H1 (cell line): Measurements from ENCODE around the gene STARD8. TPM values are rescaled to one million over a fixed set of nuclear protein-coding genes. Genes with fewer than 3 reads are reported as not detected.

Source experiments
- CTCF ChIA-PET: fragments of 300-600 bp; sonication (Branson Sonifier 250); formaldehyde crosslinking; loops from one replicate; lab custom pipeline; 2021; ENCODE audit not compliant: partially characterized antibody; lab: Charles Lee
- POLR2A ChIA-PET: fragments of 300-600 bp; sonication (Branson Sonifier 250); formaldehyde crosslinking; loops from one replicate; lab custom pipeline; 2021; ENCODE audit warnings: inconsistent platforms; ENCODE audit not compliant: partially characterized antibody; lab: Charles Lee
- DNase-seq, 2 experiments: peaks; one replicate each; pipeline versions ENCODE4 v3.0.0 to v3.0.0-alpha.2; 2010 to 2022; ENCODE audit warnings: low spot score in 2 of 2, low read depth in 1 of 2, mixed read lengths in 1 of 2
- FAIRE-seq: peaks from 2 replicates; lab custom pipeline; 2011; peaks lifted over from hg19 to GRCh38; lab: Jason Lieb, UNC
- H2AFZ ChIP-seq: 2 replicates; pipeline ENCODE4 v1.8.1; 2012; ENCODE audit warnings: low read length, inconsistent platforms
- H2AK5ac ChIP-seq: 2 replicates; pipeline ENCODE4 v1.6.1; 2013; ENCODE audit warnings: low read depth, low read length
- H2BK120ac ChIP-seq: replicated peaks from 2 replicates; pipeline ENCODE3; 2013; ENCODE audit warnings: low read depth, low read length, inconsistent platforms
- H2BK12ac ChIP-seq: 2 replicates; pipeline ENCODE4 v1.6.1; 2013; ENCODE audit warnings: low read depth, low read length
- H2BK15ac ChIP-seq: 2 replicates; pipeline ENCODE4 v1.6.1; 2013; ENCODE audit warnings: low read length
- H2BK20ac ChIP-seq: 2 replicates; pipeline ENCODE4 v1.6.1; 2013; ENCODE audit warnings: low read length
- H2BK5ac ChIP-seq: 2 replicates; pipeline ENCODE4 v1.6.1; 2013; ENCODE audit warnings: low read depth, low read length
- H3K14ac ChIP-seq: 2 replicates; pipeline ENCODE4 v1.6.1; 2013; ENCODE audit warnings: inconsistent platforms; ENCODE audit not compliant: insufficient read length
- H3K18ac ChIP-seq: 2 replicates; pipeline ENCODE4 v1.6.1; 2013; ENCODE audit warnings: low read length; ENCODE audit errors: extremely low read depth
- H3K23ac ChIP-seq: 2 replicates; pipeline ENCODE4 v1.6.1; 2013; ENCODE audit warnings: inconsistent platforms; ENCODE audit not compliant: insufficient read length
- H3K23me2 ChIP-seq: 2 replicates; pipeline ENCODE4 v1.6.1; 2013; ENCODE audit warnings: low read depth, low read length
- H3K27ac ChIP-seq: 2 replicates; pipeline ENCODE4 v1.6.1; 2011; ENCODE audit warnings: low read depth, low read length, inconsistent platforms
- H3K27me3 ChIP-seq, 4 experiments: replicated peaks in 1 of 4; 1 replicate in 1 of 4; 2 replicates in 3 of 4; pipeline versions ENCODE4 v1.6.1 to v1.8.1; 2011 to 2013; ENCODE audit warnings: low read length in 3 of 4, mild to moderate bottlenecking in 3 of 4, inconsistent platforms in 2 of 4, mixed read lengths in 2 of 4, moderate library complexity in 1 of 4; ENCODE audit not compliant: control insufficient read depth in 3 of 4, insufficient read depth in 3 of 4; ENCODE audit errors: extremely low read depth in 1 of 4
- H3K36me3 ChIP-seq, 4 experiments: 2 replicates each; pipeline versions ENCODE4 v1.6.1 to v1.8.1; 2011 to 2013; ENCODE audit warnings: mild to moderate bottlenecking in 4 of 4, low read length in 3 of 4, moderate library complexity in 2 of 4, control low read depth in 1 of 4, inconsistent platforms in 1 of 4; ENCODE audit not compliant: insufficient read depth in 4 of 4, control insufficient read depth in 2 of 4
- H3K4ac ChIP-seq: replicated peaks from 2 replicates; pipeline ENCODE3; 2013; ENCODE audit warnings: low read length, low read depth, mixed read lengths, inconsistent platforms; ENCODE audit not compliant: insufficient read length
- H3K4me1 ChIP-seq, 4 experiments: replicated peaks in 1 of 4; 1 replicate in 1 of 4; 2 replicates in 3 of 4; pipeline versions ENCODE4 v1.6.1 to v1.8.1; 2011 to 2013; ENCODE audit warnings: low read length in 3 of 4, inconsistent platforms in 2 of 4, mixed read lengths in 1 of 4; ENCODE audit not compliant: insufficient read depth in 4 of 4, control insufficient read depth in 3 of 4
- H3K4me2 ChIP-seq, 2 experiments: 2 replicates each; pipeline versions ENCODE4 v1.6.1 to v1.8.1; 2011 to 2013; ENCODE audit warnings: low read depth in 2 of 2, low read length in 2 of 2, control low read depth in 1 of 2, inconsistent platforms in 1 of 2, mild to moderate bottlenecking in 1 of 2; ENCODE audit not compliant: insufficient read depth in 1 of 2
- H3K4me3 ChIP-seq, 4 experiments: fragments of 200-600, 300-600 bp in 1 of 4; sonication (generic), shearing (Covaris generic), sonication (Bioruptor Twin) in 1 of 4; 2 replicates each; pipeline versions ENCODE4 v1.5.1 to v1.8.1; 2011 to 2016; ENCODE audit warnings: low read length in 4 of 4, low read depth in 3 of 4, control low read depth in 2 of 4, inconsistent platforms in 2 of 4, mild to moderate bottlenecking in 2 of 4, mixed read lengths in 1 of 4, moderate library complexity in 1 of 4; ENCODE audit not compliant: insufficient read depth in 2 of 4; ENCODE audit errors: extremely low read depth in 1 of 4
- H3K56ac ChIP-seq: replicated peaks from 2 replicates; pipeline ENCODE3; 2013; ENCODE audit warnings: low read depth, mild to moderate bottlenecking, mixed read lengths, low read length, inconsistent platforms; ENCODE audit not compliant: insufficient read length
- H3K79me1 ChIP-seq: 2 replicates; pipeline ENCODE4 v1.6.1; 2013; ENCODE audit warnings: low read depth, low read length, control low read depth
- H3K79me2 ChIP-seq, 2 experiments: 2 replicates each; pipeline versions ENCODE4 v1.6.1 to v1.8.1; 2012 to 2013; ENCODE audit warnings: low read length in 2 of 2, mild to moderate bottlenecking in 2 of 2, inconsistent platforms in 1 of 2; ENCODE audit not compliant: insufficient read depth in 2 of 2, control insufficient read depth in 1 of 2
- H3K9ac ChIP-seq, 4 experiments: replicated peaks in 1 of 4; 1 replicate in 1 of 4; 2 replicates in 3 of 4; pipeline versions ENCODE4 v1.6.1 to v1.8.1; 2011 to 2013; ENCODE audit warnings: low read depth in 3 of 4, low read length in 3 of 4, control low read depth in 2 of 4, mild to moderate bottlenecking in 2 of 4, moderate library complexity in 2 of 4, inconsistent platforms in 1 of 4; ENCODE audit errors: extremely low read depth in 1 of 4
- H3K9me3 ChIP-seq, 2 experiments: 2 replicates each; pipeline versions ENCODE4 v1.6.1 to v1.8.1; 2012 to 2013; ENCODE audit warnings: mild to moderate bottlenecking in 2 of 2, moderate library complexity in 2 of 2, control low read depth in 1 of 2, inconsistent platforms in 1 of 2, low read depth in 1 of 2, low read length in 1 of 2, mixed read lengths in 1 of 2; ENCODE audit not compliant: insufficient read depth in 2 of 2
- H4K20me1 ChIP-seq, 2 experiments: replicated peaks in 1 of 2; 2 replicates each; pipeline versions ENCODE3 to v1.8.1; 2011 to 2013; ENCODE audit warnings: inconsistent platforms in 2 of 2, low read length in 2 of 2, mild to moderate bottlenecking in 1 of 2; ENCODE audit not compliant: insufficient read depth in 2 of 2, control insufficient read depth in 1 of 2
- H4K5ac ChIP-seq: 2 replicates; pipeline ENCODE4 v1.6.1; 2013; ENCODE audit warnings: low read length, low read depth, mixed read lengths, inconsistent platforms; ENCODE audit not compliant: insufficient read length
- H4K8ac ChIP-seq: 2 replicates; pipeline ENCODE4 v1.8.0; 2013; ENCODE audit warnings: mild to moderate bottlenecking, moderate library complexity, low read length, inconsistent platforms; ENCODE audit not compliant: insufficient read depth; ENCODE audit errors: extremely low read depth
- H4K91ac ChIP-seq: replicated peaks from 2 replicates; pipeline ENCODE3; 2013; ENCODE audit warnings: low read length, mixed read lengths, inconsistent platforms; ENCODE audit not compliant: insufficient read length
- CBX8 ChIP-seq: fragments of 300-800, 300-1000 bp; sonication (generic); IDR thresholded peaks from 2 replicates; pipeline ENCODE4 v1.7.1; 2016; ENCODE audit warnings: low read depth, low read length, borderline replicate concordance
- CHD1 ChIP-seq: IDR thresholded peaks from 2 replicates; pipeline ENCODE4 v1.6.1; 2012; ENCODE audit warnings: low read depth, low read length, improper control_type of control experiment
- CHD2 ChIP-seq: IDR thresholded peaks from 2 replicates; pipeline ENCODE4 v1.6.1; 2012; ENCODE audit warnings: low read length, improper control_type of control experiment
- EZH2 ChIP-seq: fragments of 200-600 bp; sonication (generic); IDR thresholded peaks from 2 replicates; pipeline ENCODE4 v1.7.1; 2012; ENCODE audit warnings: low read depth, mild to moderate bottlenecking, moderate library complexity, low read length, inconsistent platforms; ENCODE audit not compliant: severe bottlenecking
- KDM4A ChIP-seq: IDR thresholded peaks from one replicate; pipeline ENCODE4 v1.7.1; 2012; ENCODE audit warnings: low read depth, mild to moderate bottlenecking, moderate library complexity, low read length, inconsistent platforms; ENCODE audit not compliant: severe bottlenecking
- KDM5A ChIP-seq: fragments of 200-600 bp; IDR thresholded peaks from 2 replicates; pipeline ENCODE4 v1.7.1; 2012; ENCODE audit warnings: mild to moderate bottlenecking, low read length, inconsistent platforms, mixed read lengths
- MAFK ChIP-seq: IDR thresholded peaks from 2 replicates; pipeline ENCODE4 v1.6.1; 2012; ENCODE audit warnings: low read depth, mild to moderate bottlenecking, improper control_type of control experiment, low read length
- NRF1 ChIP-seq: IDR thresholded peaks from 2 replicates; pipeline ENCODE4 v1.6.1; 2011; ENCODE audit warnings: mild to moderate bottlenecking, low read depth, low read length, improper control_type of control experiment
- PHF8 ChIP-seq: fragments of 200-600 bp; sonication (generic); conservative IDR thresholded peaks from 2 replicates; pipeline ENCODE4 v1.7.1; 2012; ENCODE audit warnings: low read depth, mild to moderate bottlenecking, inconsistent platforms, low read length, moderate library complexity
- POLR2A ChIP-seq, 2 experiments: IDR thresholded peaks; 1 replicate in 1 of 2; 2 replicates in 1 of 2; pipeline ENCODE4 v1.6.1; 2011; ENCODE audit warnings: low read depth in 2 of 2, low read length in 2 of 2, mild to moderate bottlenecking in 2 of 2; ENCODE audit errors: control extremely low read depth in 1 of 2
- RAD21 ChIP-seq, 2 experiments: IDR thresholded peaks in 1 of 2; conservative IDR thresholded peaks in 1 of 2; 2 replicates each; pipeline ENCODE4 v1.6.1; 2011; ENCODE audit warnings: low read depth in 2 of 2, low read length in 2 of 2, improper control_type of control experiment in 1 of 2, inconsistent platforms in 1 of 2, mild to moderate bottlenecking in 1 of 2, moderate library complexity in 1 of 2
- RNF2 ChIP-seq: fragments of 200-900, 300-1000 bp; sonication (generic); IDR thresholded peaks from 2 replicates; pipeline ENCODE4 v1.7.1; 2016; ENCODE audit warnings: borderline replicate concordance, low read depth, mild to moderate bottlenecking, antibody characterized with exemption, low read length; ENCODE audit not compliant: poor library complexity, severe bottlenecking; ENCODE audit errors: missing control alignments
- SIX5 ChIP-seq: IDR thresholded peaks from 2 replicates; pipeline ENCODE4 v1.6.1; 2011; ENCODE audit warnings: mild to moderate bottlenecking, low read depth, low read length
- TAF7 ChIP-seq: optimal IDR thresholded peaks from 2 replicates; pipeline ENCODE3; 2011; ENCODE audit warnings: low read depth, mild to moderate bottlenecking, inconsistent platforms, low read length, moderate library complexity, borderline replicate concordance
- WGBS, 2 experiments: shearing (Covaris generic) in 1 of 2; methylation state at CpG; one replicate each; pipeline versions ENCODE4 v1.1.6 to v1.1.7; 2013 to 2015; ENCODE audit warnings: low lambda C conversion rate in 2 of 2, mixed read lengths in 2 of 2, inconsistent platforms in 1 of 2, low coverage in 1 of 2, missing lambda C conversion rate in 1 of 2; ENCODE audit not compliant: insufficient replicate concordance in 2 of 2, insufficient coverage in 1 of 2, insufficient read length in 1 of 2; ENCODE audit errors: extremely low coverage in 1 of 2, missing lambda C conversion rate in 1 of 2; 5-methylcytosine and 5-hydroxymethylcytosine counted together
- polyA plus RNA-seq, 7 experiments: library from polyadenylated mRNA; depleted of rRNA in 3 of 7; stranded (reverse) in 5 of 7; unstranded in 2 of 7; fragments of >200 nt in 5 of 7; fragments of 200-250 nt in 2 of 7; gene quantifications; 1 replicate in 5 of 7; 2 replicates in 1 of 7; 4 replicates in 1 of 7; pipeline versions ENCODE4 v1.2.1 to v1.2.3, GENCODE V29; 2011 to 2013; ENCODE audit warnings: missing spikeins in 2 of 7, mixed read lengths in 2 of 7
- total RNA-seq: library from RNA; stranded (reverse); fragmentation: NEBNext Ultra II Directional; extraction: Animal tissue kit (Norgen Biotek cat#: 25700); gene quantifications from 2 replicates; pipeline ENCODE4 v1.2.1, GENCODE V29; 2021

The STARD8 gene
- total and polyA plus RNA-seq, 2 of the 8 experiments (the other 6 are each of a cell fraction or from before 2014, with no cell fraction given): 1.8 to 3.8 TPM

DNA sequence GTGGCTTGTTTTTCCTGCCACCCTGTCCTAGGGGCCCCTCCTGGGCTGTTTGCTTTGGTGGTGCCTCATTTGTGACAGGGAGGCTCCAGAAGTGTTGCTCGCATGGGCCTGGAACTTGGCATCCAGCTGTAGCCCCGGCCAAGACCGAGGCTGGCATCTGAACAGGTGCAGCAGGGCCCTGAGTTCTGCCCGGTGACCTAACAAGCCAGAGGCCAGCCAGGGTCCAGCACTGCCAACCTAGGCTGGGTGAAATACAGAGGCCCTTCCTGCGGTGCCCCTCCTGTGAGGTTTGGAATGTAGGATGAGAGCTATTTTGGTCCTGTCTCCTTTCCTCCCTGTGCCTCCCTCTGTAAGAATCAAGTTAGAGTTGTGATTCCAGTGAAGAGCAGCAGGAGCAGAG, 58.5 kb downstream of the STARD8 start:
- Histone ChIP-seq H4K91ac (no peak overlapping the region), H4K20me1 (no peaks in the 10 kb centered on the region), H3K27me3 (no peaks in the 10 kb centered on the region), H3K9ac (no peak overlapping the region), H3K36me3 (no peaks in the 10 kb centered on the region), H3K18ac (no peak overlapping the region), H2AK5ac (no peak overlapping the region), H3K27ac (no peak overlapping the region), H4K8ac (no peak overlapping the region), H3K4me2 (no peak overlapping the region), H2BK12ac (no peak overlapping the region), H3K4me3 (no peak overlapping the region), H3K79me2 (no peaks in the 10 kb centered on the region), H3K56ac (no peak overlapping the region), H4K5ac (no peak overlapping the region), H2BK5ac (no peak overlapping the region), H2BK15ac (no peak overlapping the region), H2BK20ac (no peak overlapping the region), H3K23me2 (no peaks in the 10 kb centered on the region), H3K4ac (no peak overlapping the region), H2BK120ac (no peak overlapping the region), H3K14ac (no peak overlapping the region), H3K9me3 (no peaks in the 10 kb centered on the region), H3K4me1 (peaks cover 0 to 12% (median 6%) of the 10 kb centered on the region in 4 experiments; a peak in 6 of 7 replicates), H3K79me1 (no peaks in the 10 kb centered on the region), H3K23ac (no peak overlapping the region), H2AFZ (no peak overlapping the region)
- FAIRE-seq (no peak), DNase-seq (no peak)
- POLR2A ChIA-PET: interaction anchor here (0.6 to 1.3 kb wide), 2 partner anchors 12 to 22 kb away, joined by 3 read pairs; no protein-coding TSS in a partner anchor
- CTCF ChIA-PET: interaction anchor here (1.1 to 8.4 kb wide), 2 partner anchors 192 to 509 kb away, joined by 3 to 55 read pairs; no protein-coding TSS in a partner anchor
- WGBS, 2 experiments: 98% methylated on average over 4 of the region's 5 CpGs; no CpG with 5 or more reads in 1 of the 2 experiments
- TF ChIP-seq RAD21 (IDR thresholded peaks at IDR 0.05 in 1 of 2, conservative IDR thresholded peaks at IDR 0.05 in 1 of 2; ENCODE audit: low read depth in 2 of 2, low read length in 2 of 2): no peak
- TF ChIP-seq MAFK: no peak
- TF ChIP-seq TAF7: no peak
- no peak for TF ChIP-seq POLR2A (IDR thresholded peaks at IDR 0.05; ENCODE audit: control extremely low read depth in 1 of 2, low read depth in 2 of 2, low read length in 2 of 2)
- TF ChIP-seq CHD2: no peak
- no peak for TF ChIP-seq RNF2
- no peak for TF ChIP-seq NRF1
- TF ChIP-seq EZH2: no peak
- TF ChIP-seq CBX8: no peak
- TF ChIP-seq KDM5A: no peak
- no peak for TF ChIP-seq PHF8
- TF ChIP-seq CHD1: no peak
- no peak for TF ChIP-seq KDM4A
- no peak for TF ChIP-seq SIX5
